ENCODE measurements around the gene GRSF1.

Gene GRSF1

GRCh38 chr4:70838666-70839588 lies 763 bp downstream of the GRSF1 start:
- peak; percentile 39 for DNase-seq
- in situ Hi-C loops (cut with HindIII; ENCODE audit: low pct_ligation_motif_present, low pct_unique_long_range_greater_than_20kb, low sequenced_read_pairs) = no loop called here

- in situ Hi-C loops (cut with HindIII; ENCODE audit: low pct_ligation_motif_present, low pct_unique_long_range_greater_than_20kb, low sequenced_read_pairs) = no loop called here
- peak; percentile 7 for DNase-seq
These were observed 1.5 kb downstream of the GRSF1 start for GRCh38 chr4:70838204-70838603.

GRCh38 chr4:70836081-70836480 lies 3.6 kb downstream of the GRSF1 start:
- in situ Hi-C loops (cut with HindIII; ENCODE audit: low pct_ligation_motif_present, low pct_unique_long_range_greater_than_20kb, low sequenced_read_pairs) = no loop called here
- DNase-seq = no peak

- no peak for DNase-seq
- in situ Hi-C loops (cut with HindIII; ENCODE audit: low pct_ligation_motif_present, low pct_unique_long_range_greater_than_20kb, low sequenced_read_pairs) = no loop called here
These were observed 6.0 kb downstream of the GRSF1 start for GRCh38 chr4:70833675-70834074.

- no peak for DNase-seq
- in situ Hi-C loops (cut with HindIII; ENCODE audit: low pct_ligation_motif_present, low pct_unique_long_range_greater_than_20kb, low sequenced_read_pairs) = no loop called here
These were observed 8.4 kb downstream of the GRSF1 start for GRCh38 chr4:70831293-70831692.

- in situ Hi-C loops (cut with HindIII; ENCODE audit: low pct_ligation_motif_present, low pct_unique_long_range_greater_than_20kb, low sequenced_read_pairs) = no loop called here
- DNase-seq = no peak
These were observed 9.6 kb downstream of the GRSF1 start for GRCh38 chr4:70830054-70830453.

GRCh38 chr4:70829492-70829891 lies 10.2 kb downstream of the GRSF1 start:
- in situ Hi-C loops (cut with HindIII; ENCODE audit: low pct_ligation_motif_present, low pct_unique_long_range_greater_than_20kb, low sequenced_read_pairs) = no loop called here
- DNase-seq = no peak

- in situ Hi-C loops (cut with HindIII; ENCODE audit: low pct_ligation_motif_present, low pct_unique_long_range_greater_than_20kb, low sequenced_read_pairs) = no loop called here
- no peak for DNase-seq
These were observed 10.7 kb downstream of the GRSF1 start for GRCh38 chr4:70829015-70829414.

- in situ Hi-C loops (cut with HindIII; ENCODE audit: low pct_ligation_motif_present, low pct_unique_long_range_greater_than_20kb, low sequenced_read_pairs) = no loop called here
- no peak for DNase-seq
These were observed 20.8 kb downstream of the GRSF1 start for GRCh38 chr4:70818921-70819320.

GRCh38 chr4:70818173-70818855 lies 21.4 kb downstream of the GRSF1 start:
- no peak for DNase-seq
- in situ Hi-C loops (cut with HindIII; ENCODE audit: low pct_ligation_motif_present, low pct_unique_long_range_greater_than_20kb, low sequenced_read_pairs) = no loop called here

- no peak for DNase-seq
- in situ Hi-C loops (cut with HindIII; ENCODE audit: low pct_ligation_motif_present, low pct_unique_long_range_greater_than_20kb, low sequenced_read_pairs) = no loop called here
These were observed 22.8 kb downstream of the GRSF1 start for GRCh38 chr4:70816894-70817293.

GRCh38 chr4:70815370-70815769 lies 24.3 kb downstream of the GRSF1 start:
- in situ Hi-C loops (cut with HindIII; ENCODE audit: low pct_ligation_motif_present, low pct_unique_long_range_greater_than_20kb, low sequenced_read_pairs) = no loop called here

GRCh38 chr4:70808151-70808550 lies 31.5 kb downstream of the GRSF1 start:
- no peak for DNase-seq
- in situ Hi-C loops (cut with HindIII; ENCODE audit: low pct_ligation_motif_present, low pct_unique_long_range_greater_than_20kb, low sequenced_read_pairs) = no loop called here

More at GRCh38 chr4:70815370-70815769, 24.3 kb downstream of the GRSF1 start:
- no peak for DNase-seq

- DNase-seq = no peak
- in situ Hi-C loops (cut with HindIII; ENCODE audit: low pct_ligation_motif_present, low pct_unique_long_range_greater_than_20kb, low sequenced_read_pairs) = no loop called here
These were observed 36.6 kb downstream of the GRSF1 start for GRCh38 chr4:70802928-70803580.

- in situ Hi-C loops (cut with HindIII; ENCODE audit: low pct_ligation_motif_present, low pct_unique_long_range_greater_than_20kb, low sequenced_read_pairs) = no loop called here
- no peak for DNase-seq
These were observed 38.4 kb downstream of the GRSF1 start for GRCh38 chr4:70801265-70801809.

GRCh38 chr4:70793626-70794025 lies 46.1 kb downstream of the GRSF1 start:
- DNase-seq = no peak
- in situ Hi-C loops (cut with HindIII; ENCODE audit: low pct_ligation_motif_present, low pct_unique_long_range_greater_than_20kb, low sequenced_read_pairs) = no loop called here

- in situ Hi-C loops (cut with HindIII; ENCODE audit: low pct_ligation_motif_present, low pct_unique_long_range_greater_than_20kb, low sequenced_read_pairs) = no loop called here
- no peak for DNase-seq
These were observed 51.0 kb downstream of the GRSF1 start for GRCh38 chr4:70788733-70789132.

GRCh38 chr4:70787496-70787895 lies 52.2 kb downstream of the GRSF1 start:
- in situ Hi-C loops (cut with HindIII; ENCODE audit: low pct_ligation_motif_present, low pct_unique_long_range_greater_than_20kb, low sequenced_read_pairs) = no loop called here
- DNase-seq = no peak

GRCh38 chr4:70783096-70783495 lies 56.6 kb downstream of the GRSF1 start:
- in situ Hi-C loops (cut with HindIII; ENCODE audit: low pct_ligation_motif_present, low pct_unique_long_range_greater_than_20kb, low sequenced_read_pairs) = no loop called here
- DNase-seq = no peak
